ENCODE results near the gene FLCN.

The FLCN gene

DNA sequence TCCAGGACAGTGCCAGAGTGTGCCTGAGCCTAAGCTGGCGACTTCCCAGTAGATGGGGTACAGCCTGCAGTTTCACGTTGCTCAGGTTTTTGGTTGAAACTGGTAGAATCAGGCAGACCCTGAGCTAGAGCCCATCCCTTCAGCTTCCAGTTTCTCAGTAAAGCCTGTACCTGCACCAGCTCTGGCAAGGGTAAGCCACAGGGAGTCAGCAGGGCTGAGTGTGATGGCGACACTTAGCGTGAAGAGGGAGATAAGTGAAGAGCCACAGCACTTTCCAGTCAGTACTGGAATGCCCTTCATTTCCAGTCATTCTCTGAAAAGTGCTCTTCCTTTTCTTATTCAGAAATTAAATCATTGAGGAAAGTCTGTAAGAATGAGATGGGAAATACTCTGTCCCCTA lies 53.2 kb downstream of the FLCN start:
- Histone ChIP-seq H3K4me1 (ENCODE audit: insufficient read depth, low read length) (no peaks in the 10 kb centered on the region), H2AFZ (ENCODE audit: low read depth, low read length) (no peak overlapping the region), H3K4me3 (ENCODE audit: low read length) (no peak overlapping the region), H3K9me3 (ENCODE audit: low read length) (no peaks in the 10 kb centered on the region), H3K27me3 (ENCODE audit: insufficient read depth, low read length) (no peaks in the 10 kb centered on the region), H3K36me3 (ENCODE audit: insufficient read depth, low read length) (peaks cover 70% of the 10 kb centered on the region)

DNA sequence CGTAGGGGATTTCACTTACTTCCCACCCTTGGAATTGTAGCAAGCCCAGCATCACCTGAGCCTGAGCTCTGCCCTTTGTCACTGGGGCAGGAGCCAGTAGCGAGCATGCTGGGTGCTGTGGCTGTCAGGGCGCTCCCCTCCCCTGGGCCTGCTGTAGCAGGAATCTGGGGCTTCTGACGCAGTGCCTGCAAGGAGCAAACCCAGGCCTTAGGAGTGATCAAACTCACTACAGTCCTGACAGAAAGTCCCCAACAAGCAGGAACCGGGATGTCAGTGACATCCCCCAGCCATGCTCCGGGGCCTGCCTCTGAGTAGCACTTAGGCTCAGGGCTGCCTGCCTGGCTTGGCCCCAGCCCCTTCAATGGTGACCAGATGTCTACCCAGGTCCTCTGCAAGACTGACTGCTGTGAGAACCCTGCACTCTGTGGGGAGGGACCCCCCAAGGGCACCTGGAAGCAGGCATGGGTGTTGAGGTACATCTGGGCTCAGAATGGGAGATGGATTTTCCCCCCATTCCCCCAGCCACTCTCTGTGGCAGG lies 54.3 kb downstream of the FLCN start:
- Histone ChIP-seq H3K9me3 (ENCODE audit: low read length) (no peaks in the 10 kb centered on the region), H3K4me1 (ENCODE audit: insufficient read depth, low read length) (no peaks in the 10 kb centered on the region), H3K4me3 (ENCODE audit: low read length) (no peak overlapping the region), H3K36me3 (ENCODE audit: insufficient read depth, low read length) (peaks cover 70% of the 10 kb centered on the region), H3K27me3 (ENCODE audit: insufficient read depth, low read length) (no peaks in the 10 kb centered on the region), H2AFZ (ENCODE audit: low read depth, low read length) (no peak overlapping the region)

- Histone ChIP-seq H3K4me1 (ENCODE audit: insufficient read depth, low read length) (no peaks in the 10 kb centered on the region), H3K9me3 (ENCODE audit: low read length) (no peaks in the 10 kb centered on the region), H3K36me3 (ENCODE audit: insufficient read depth, low read length) (peaks cover 77% of the 10 kb centered on the region)
These were observed 55.0 kb downstream of the FLCN start for GRCh38 chr17:17181666-17182597.

DNA sequence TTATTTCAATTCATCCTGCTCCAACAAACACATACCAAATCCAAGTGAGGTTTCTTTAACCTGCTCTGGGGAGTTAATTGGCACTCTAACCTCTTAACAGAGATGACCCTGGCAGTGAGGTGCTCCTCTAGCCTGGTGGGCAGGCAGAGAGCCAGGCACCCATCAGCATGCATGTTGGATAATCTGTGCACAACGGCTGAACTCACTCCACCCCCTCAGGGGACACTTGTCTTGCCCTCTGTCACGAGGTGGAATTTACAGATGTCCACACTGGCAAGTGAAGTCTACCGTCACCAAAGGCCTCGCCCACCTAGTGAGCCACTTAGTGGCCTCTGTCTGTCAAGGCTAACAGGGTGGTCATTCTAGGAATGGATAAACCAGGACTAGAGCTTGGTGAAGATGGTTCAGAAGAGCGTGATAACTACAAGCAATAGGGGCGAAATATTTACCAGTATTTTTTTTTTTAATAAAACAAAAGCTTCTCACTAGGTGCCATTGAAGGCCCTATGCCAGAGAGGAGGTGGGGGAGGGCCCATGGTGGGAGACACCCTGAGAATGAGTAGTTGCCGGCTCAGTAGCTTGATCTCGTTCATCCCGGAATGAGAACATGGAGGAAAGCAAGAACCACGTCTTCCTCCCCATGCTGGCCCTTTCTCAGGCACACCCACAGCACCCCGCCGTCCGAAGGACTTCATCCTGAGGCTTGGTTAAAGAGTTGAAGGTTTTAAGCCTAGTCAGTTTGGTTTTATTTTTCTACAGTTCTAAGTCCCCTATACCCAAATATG lies 56.0 kb downstream of the FLCN start:
- H3K27me3 ChIP-seq (ENCODE audit: insufficient read depth, low read length): no peaks in the 10 kb centered on the region
- no peak overlapping the region for H3K4me3 ChIP-seq (ENCODE audit: low read length)
- no peaks in the 10 kb centered on the region for H3K4me1 ChIP-seq (ENCODE audit: insufficient read depth, low read length)
- peaks cover 79% of the 10 kb centered on the region for H3K36me3 ChIP-seq (ENCODE audit: insufficient read depth, low read length)
- no peaks in the 10 kb centered on the region for H3K9me3 ChIP-seq (ENCODE audit: low read length)
- no peak overlapping the region for H2AFZ ChIP-seq (ENCODE audit: low read depth, low read length)

More at GRCh38 chr17:17181666-17182597, 55.0 kb downstream of the FLCN start:
- H3K4me3 ChIP-seq (ENCODE audit: low read length): no peak overlapping the region
- no peak overlapping the region for H2AFZ ChIP-seq (ENCODE audit: low read depth, low read length)
- no peaks in the 10 kb centered on the region for H3K27me3 ChIP-seq (ENCODE audit: insufficient read depth, low read length)

DNA sequence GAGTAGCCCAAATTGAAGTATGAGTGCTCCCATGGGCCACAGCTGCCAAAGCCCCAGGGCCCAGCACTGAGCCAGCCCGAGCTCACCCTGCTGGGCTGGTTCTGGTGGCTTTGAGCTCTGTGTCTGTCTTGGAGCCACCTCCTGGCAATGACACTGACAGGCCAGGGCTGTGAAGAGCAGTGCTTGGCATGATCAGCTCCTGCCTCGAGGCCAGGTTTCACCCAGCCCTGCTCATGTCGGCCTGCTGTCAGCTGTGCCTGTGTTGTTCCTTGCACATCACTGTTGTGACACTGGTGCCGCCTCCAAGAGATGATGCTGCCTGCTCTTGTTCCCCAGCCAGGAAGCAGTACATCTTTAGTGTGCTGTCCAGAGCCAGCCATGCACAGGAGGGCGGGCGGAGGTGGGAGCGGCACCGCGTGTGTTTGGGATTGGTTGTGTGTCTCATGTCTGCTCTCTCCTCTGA lies 56.8 kb downstream of the FLCN start:
- H3K36me3 ChIP-seq (ENCODE audit: insufficient read depth, low read length): peaks cover 84% of the 10 kb centered on the region

GRCh38 chr17:17179371-17179827 lies 57.6 kb downstream of the FLCN start:
- peaks cover 87% of the 10 kb centered on the region for H3K36me3 ChIP-seq (ENCODE audit: insufficient read depth, low read length)
- no peak overlapping the region for H2AFZ ChIP-seq (ENCODE audit: low read depth, low read length)
- H3K4me3 ChIP-seq (ENCODE audit: low read length): no peak overlapping the region
- no peaks in the 10 kb centered on the region for H3K4me1 ChIP-seq (ENCODE audit: insufficient read depth, low read length)
- no peaks in the 10 kb centered on the region for H3K27me3 ChIP-seq (ENCODE audit: insufficient read depth, low read length)
- H3K9me3 ChIP-seq (ENCODE audit: low read length): no peaks in the 10 kb centered on the region

More for the DNA sequence above, 56.8 kb downstream of the FLCN start:
- no peaks in the 10 kb centered on the region for H3K27me3 ChIP-seq (ENCODE audit: insufficient read depth, low read length)
- H3K4me1 ChIP-seq (ENCODE audit: insufficient read depth, low read length): no peaks in the 10 kb centered on the region
- no peaks in the 10 kb centered on the region for H3K9me3 ChIP-seq (ENCODE audit: low read length)
- no peak overlapping the region for H2AFZ ChIP-seq (ENCODE audit: low read depth, low read length)
- H3K4me3 ChIP-seq (ENCODE audit: low read length): no peak overlapping the region

GRCh38 chr17:17177176-17177575 lies 59.8 kb downstream of the FLCN start:
- Histone ChIP-seq H2AFZ (ENCODE audit: low read depth, low read length) (no peak overlapping the region), H3K4me3 (ENCODE audit: low read length) (no peak overlapping the region), H3K36me3 (ENCODE audit: insufficient read depth, low read length) (peaks cover 87% of the 10 kb centered on the region), H3K27me3 (ENCODE audit: insufficient read depth, low read length) (no peaks in the 10 kb centered on the region), H3K9me3 (ENCODE audit: low read length) (no peaks in the 10 kb centered on the region), H3K4me1 (ENCODE audit: insufficient read depth, low read length) (no peaks in the 10 kb centered on the region)

- Histone ChIP-seq H3K4me3 (ENCODE audit: low read length) (no peak overlapping the region), H3K36me3 (ENCODE audit: insufficient read depth, low read length) (peaks cover 84% of the 10 kb centered on the region), H3K4me1 (ENCODE audit: insufficient read depth, low read length) (no peaks in the 10 kb centered on the region), H3K9me3 (ENCODE audit: low read length) (no peaks in the 10 kb centered on the region), H3K27me3 (ENCODE audit: insufficient read depth, low read length) (no peaks in the 10 kb centered on the region), H2AFZ (ENCODE audit: low read depth, low read length) (no peak overlapping the region)
These were observed 60.6 kb downstream of the FLCN start for GRCh38 chr17:17176341-17176740.

DNA sequence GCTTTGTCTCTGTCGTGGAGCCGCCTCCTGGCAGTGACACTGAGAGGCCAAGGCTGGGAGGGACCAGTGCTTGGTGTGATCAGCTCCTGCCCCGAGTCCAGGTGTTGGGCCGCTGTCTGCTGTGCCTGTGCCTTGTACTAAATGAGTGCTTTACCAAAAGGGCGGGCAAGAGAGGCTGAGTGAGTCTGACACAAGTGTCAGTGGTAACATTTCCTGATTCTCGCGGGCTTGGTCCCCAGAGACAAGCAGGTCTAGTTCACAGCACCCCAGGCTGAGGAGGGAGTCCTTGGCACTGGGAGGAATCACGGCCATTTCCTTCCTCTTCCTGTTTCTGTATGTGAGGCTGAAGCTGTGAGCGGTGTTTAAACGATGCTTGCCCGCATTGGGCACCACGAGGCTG lies 61.1 kb downstream of the FLCN start:
- Histone ChIP-seq H2AFZ (ENCODE audit: low read depth, low read length) (no peak overlapping the region), H3K4me1 (ENCODE audit: insufficient read depth, low read length) (no peaks in the 10 kb centered on the region), H3K36me3 (ENCODE audit: insufficient read depth, low read length) (peaks cover 83% of the 10 kb centered on the region), H3K9me3 (ENCODE audit: low read length) (no peaks in the 10 kb centered on the region), H3K4me3 (ENCODE audit: low read length) (no peak overlapping the region), H3K27me3 (ENCODE audit: insufficient read depth, low read length) (no peaks in the 10 kb centered on the region)

DNA sequence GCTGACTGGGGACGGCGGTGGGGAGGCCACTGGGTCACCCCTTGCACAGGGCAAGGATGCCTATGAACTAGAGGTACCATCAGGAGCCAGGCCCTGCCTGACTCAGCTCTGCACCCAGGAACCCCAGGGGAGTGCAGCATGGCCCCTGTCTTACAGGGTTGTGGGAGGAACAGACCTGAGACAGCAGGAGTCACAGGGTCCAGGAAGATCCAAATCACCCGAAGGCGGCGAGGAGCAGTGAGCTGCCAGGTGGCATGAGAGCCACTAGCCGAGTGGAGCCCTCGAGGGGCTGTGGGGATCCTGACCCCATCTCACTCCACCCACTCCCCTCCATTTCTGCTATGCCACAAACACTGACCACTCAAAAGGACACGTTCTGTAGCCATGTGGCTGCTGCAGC lies 61.6 kb downstream of the FLCN start:
- peaks cover 79% of the 10 kb centered on the region for H3K36me3 ChIP-seq (ENCODE audit: insufficient read depth, low read length)
- H3K4me3 ChIP-seq (ENCODE audit: low read length): no peak overlapping the region
- H3K4me1 ChIP-seq (ENCODE audit: insufficient read depth, low read length): no peaks in the 10 kb centered on the region
- H3K9me3 ChIP-seq (ENCODE audit: low read length): no peaks in the 10 kb centered on the region
- H2AFZ ChIP-seq (ENCODE audit: low read depth, low read length): no peak overlapping the region
- no peaks in the 10 kb centered on the region for H3K27me3 ChIP-seq (ENCODE audit: insufficient read depth, low read length)

- Histone ChIP-seq H3K27me3 (ENCODE audit: insufficient read depth, low read length) (no peaks in the 10 kb centered on the region), H3K9me3 (ENCODE audit: low read length) (no peaks in the 10 kb centered on the region), H2AFZ (ENCODE audit: low read depth, low read length) (no peak overlapping the region), H3K4me1 (ENCODE audit: insufficient read depth, low read length) (no peaks in the 10 kb centered on the region), H3K4me3 (ENCODE audit: low read length) (no peak overlapping the region), H3K36me3 (ENCODE audit: insufficient read depth, low read length) (peaks cover 78% of the 10 kb centered on the region)
These were observed 63.0 kb downstream of the FLCN start for GRCh38 chr17:17173921-17174320.

GRCh38 chr17:17172990-17173389 lies 64.0 kb downstream of the FLCN start:
- Histone ChIP-seq H3K9me3 (ENCODE audit: low read length) (no peaks in the 10 kb centered on the region), H3K4me1 (ENCODE audit: insufficient read depth, low read length) (no peaks in the 10 kb centered on the region), H3K36me3 (ENCODE audit: insufficient read depth, low read length) (peaks cover 83% of the 10 kb centered on the region), H3K4me3 (ENCODE audit: low read length) (no peak overlapping the region), H3K27me3 (ENCODE audit: insufficient read depth, low read length) (no peaks in the 10 kb centered on the region), H2AFZ (ENCODE audit: low read depth, low read length) (no peak overlapping the region)

Data from neuron (in vitro differentiated cells).